ENCODE data around the gene EYA2. TPM values are rescaled to one million over a fixed set of nuclear protein-coding genes. Genes with fewer than 3 reads are reported as not detected.

The EYA2 gene
- total RNA-seq, 2 donors from 2014 or later, result 3.5 to 3.8 TPM

- ATAC-seq (ENCODE audit: insufficient number of reproducible peaks, low FRiP score, low read depth) (no peak), DNase-seq (ENCODE audit: low spot score) (no peak)
- Histone ChIP-seq H3K9me3 (no peaks in the 10 kb centered on the region), H3K27me3 (replicated peaks; ENCODE audit: insufficient read depth) (no peaks in the 10 kb centered on the region), H3K36me3 (no peaks in the 10 kb centered on the region), H3K27ac (no peak overlapping the region), H3K4me1 (ENCODE audit: control insufficient read depth in 1 of 2, low read depth in 2 of 2) (no peaks in the 10 kb centered on the region), H3K4me3 (no peak overlapping the region)
- TF ChIP-seq CTCF (IDR thresholded peaks at IDR 0.05), result no peak
Measured at GRCh38 chr20:46964618-46965455, 70.2 kb downstream of the EYA2 start.

- no peak overlapping the region for H3K4me3 ChIP-seq
- TF ChIP-seq CTCF (IDR thresholded peaks at IDR 0.05), result no peak
- H3K27ac ChIP-seq, result no peak overlapping the region
- no peaks in the 10 kb centered on the region for H3K4me1 ChIP-seq (ENCODE audit: control insufficient read depth in 1 of 2, low read depth in 2 of 2)
- no peaks in the 10 kb centered on the region for H3K36me3 ChIP-seq
- DNase-seq (ENCODE audit: low spot score) (no peak), ATAC-seq (ENCODE audit: insufficient number of reproducible peaks, low FRiP score, low read depth) (no peak)
- H3K9me3 ChIP-seq, result no peaks in the 10 kb centered on the region
- no peaks in the 10 kb centered on the region for H3K27me3 ChIP-seq (replicated peaks; ENCODE audit: insufficient read depth)
Measured at GRCh38 chr20:46965477-46965876, 70.8 kb downstream of the EYA2 start.

- no peak overlapping the region for H3K27ac ChIP-seq
- no peaks in the 10 kb centered on the region for H3K36me3 ChIP-seq
- no peak overlapping the region for H3K4me3 ChIP-seq
- no peaks in the 10 kb centered on the region for H3K27me3 ChIP-seq (replicated peaks; ENCODE audit: insufficient read depth)
- TF ChIP-seq CTCF (IDR thresholded peaks at IDR 0.05), result no peak
- DNase-seq (ENCODE audit: low spot score), result no peak
- no peak for ATAC-seq (ENCODE audit: insufficient number of reproducible peaks, low FRiP score, low read depth)
- H3K9me3 ChIP-seq, result no peaks in the 10 kb centered on the region
- no peaks in the 10 kb centered on the region for H3K4me1 ChIP-seq (ENCODE audit: control insufficient read depth in 1 of 2, low read depth in 2 of 2)
Measured at GRCh38 chr20:46967646-46968045, 73.0 kb downstream of the EYA2 start.

- no peak for DNase-seq (ENCODE audit: low spot score)
- Histone ChIP-seq H3K27me3 (replicated peaks; ENCODE audit: insufficient read depth) (no peaks in the 10 kb centered on the region), H3K27ac (no peak overlapping the region), H3K36me3 (no peaks in the 10 kb centered on the region), H3K4me3 (no peak overlapping the region), H3K9me3 (no peaks in the 10 kb centered on the region), H3K4me1 (ENCODE audit: control insufficient read depth in 1 of 2, low read depth in 2 of 2) (no peaks in the 10 kb centered on the region)
- no peak for ATAC-seq (ENCODE audit: insufficient number of reproducible peaks, low FRiP score, low read depth)
- TF ChIP-seq CTCF (IDR thresholded peaks at IDR 0.05), result no peak
Measured at GRCh38 chr20:46970937-46971630, 76.4 kb downstream of the EYA2 start.

- no peaks in the 10 kb centered on the region for H3K27me3 ChIP-seq (replicated peaks; ENCODE audit: insufficient read depth)
- no peaks in the 10 kb centered on the region for H3K4me1 ChIP-seq (ENCODE audit: control insufficient read depth in 1 of 2, low read depth in 2 of 2)
- ATAC-seq (ENCODE audit: insufficient number of reproducible peaks, low FRiP score, low read depth) (no peak), DNase-seq (ENCODE audit: low spot score) (no peak)
- no peaks in the 10 kb centered on the region for H3K36me3 ChIP-seq
- no peak overlapping the region for H3K4me3 ChIP-seq
- H3K9me3 ChIP-seq, result no peaks in the 10 kb centered on the region
- H3K27ac ChIP-seq, result no peak overlapping the region
- no peak for TF ChIP-seq CTCF (IDR thresholded peaks at IDR 0.05)
Measured at GRCh38 chr20:46973766-46974165, 79.1 kb downstream of the EYA2 start.

Data from thoracic aorta (tissue), 2 donors.